H9 (cell line): ENCODE measurements around the gene WNK3. TPM values are rescaled to one million over a fixed set of nuclear protein-coding genes. Genes with fewer than 3 reads are reported as not detected.

ENCODE experiments used
- DNase-seq: peaks from one replicate; pipeline ENCODE4 v3.0.0-alpha.2; 2017
- H2AFZ ChIP-seq: one replicate; pipeline ENCODE4 v1.6.1; 2013; ENCODE audit warnings: mild to moderate bottlenecking, low read length, control low read depth, moderate library complexity
- H2AK5ac ChIP-seq: 2 replicates; pipeline ENCODE4 v1.6.1; 2013; ENCODE audit warnings: low read length, control low read depth, mixed read lengths; ENCODE audit not compliant: insufficient read length
- H2BK120ac ChIP-seq: one replicate; pipeline ENCODE4 v1.6.1; 2013; ENCODE audit warnings: low read depth, mild to moderate bottlenecking, low read length, control low read depth, inconsistent platforms; ENCODE audit not compliant: poor library complexity, severe bottlenecking
- H2BK12ac ChIP-seq: 2 replicates; pipeline ENCODE4 v1.6.1; 2013; ENCODE audit warnings: low read length, control low read depth, mixed read lengths, low read depth; ENCODE audit not compliant: insufficient read length
- H2BK15ac ChIP-seq: 2 replicates; pipeline ENCODE4 v1.6.1; 2013; ENCODE audit warnings: low read depth, low read length, control low read depth
- H2BK20ac ChIP-seq: one replicate; pipeline ENCODE4 v1.6.1; 2013; ENCODE audit warnings: low read depth, mild to moderate bottlenecking, low read length, control low read depth, inconsistent platforms; ENCODE audit not compliant: poor library complexity, severe bottlenecking
- H2BK5ac ChIP-seq: 2 replicates; pipeline ENCODE4 v1.6.1; 2013; ENCODE audit warnings: low read length, control low read depth, mixed read lengths; ENCODE audit not compliant: insufficient read length
- H3K14ac ChIP-seq: 2 replicates; pipeline ENCODE4 v1.6.1; 2013; ENCODE audit warnings: low read length, control low read depth; ENCODE audit not compliant: insufficient read depth
- H3K18ac ChIP-seq: 2 replicates; pipeline ENCODE4 v1.6.1; 2013; ENCODE audit warnings: low read depth, mild to moderate bottlenecking, mixed read lengths, low read length, control low read depth; ENCODE audit not compliant: insufficient read length
- H3K23ac ChIP-seq: 2 replicates; pipeline ENCODE4 v1.6.1; 2013; ENCODE audit warnings: low read length, control low read depth, mixed read lengths, low read depth; ENCODE audit not compliant: insufficient read length
- H3K23me2 ChIP-seq: 2 replicates; pipeline ENCODE4 v1.6.1; 2013; ENCODE audit warnings: low read depth, mild to moderate bottlenecking, mixed read lengths, low read length, control low read depth; ENCODE audit not compliant: insufficient read length, poor library complexity, severe bottlenecking
- H3K27ac ChIP-seq: 2 replicates; pipeline ENCODE4 v1.5.1; 2013; ENCODE audit warnings: low read length, control low read depth, mixed read lengths, low read depth; ENCODE audit not compliant: insufficient read length
- H3K27me3 ChIP-seq: 2 replicates; pipeline ENCODE4 v1.6.1; 2013; ENCODE audit warnings: low read length, control low read depth, inconsistent platforms; ENCODE audit not compliant: insufficient read depth
- H3K4ac ChIP-seq: 2 replicates; pipeline ENCODE4 v1.6.1; 2013; ENCODE audit warnings: low read depth, mild to moderate bottlenecking, control low read depth, inconsistent platforms, low read length, moderate library complexity
- H3K4me1 ChIP-seq: 2 replicates; pipeline ENCODE4 v1.6.1; 2013; ENCODE audit warnings: low read length, control low read depth, inconsistent platforms; ENCODE audit not compliant: insufficient read depth
- H3K4me2 ChIP-seq: 2 replicates; pipeline ENCODE4 v1.6.1; 2013; ENCODE audit warnings: low read length, control low read depth, mixed read lengths; ENCODE audit not compliant: insufficient read length, insufficient read depth
- H3K56ac ChIP-seq: 2 replicates; pipeline ENCODE4 v1.6.1; 2013; ENCODE audit warnings: low read depth, mild to moderate bottlenecking, mixed read lengths, low read length, control low read depth; ENCODE audit not compliant: insufficient read length
- H3K79me1 ChIP-seq: 2 replicates; pipeline ENCODE4 v1.6.1; 2013; ENCODE audit warnings: low read depth, mild to moderate bottlenecking, moderate library complexity, low read length, control low read depth, inconsistent platforms; ENCODE audit not compliant: insufficient read depth, poor library complexity, severe bottlenecking
- H3K79me2 ChIP-seq: 2 replicates; pipeline ENCODE4 v1.6.1; 2013; ENCODE audit warnings: low read length, control low read depth, inconsistent platforms; ENCODE audit not compliant: insufficient read depth
- H3K9ac ChIP-seq: 2 replicates; pipeline ENCODE4 v1.6.1; 2013; ENCODE audit warnings: low read length, control low read depth, mixed read lengths; ENCODE audit not compliant: insufficient read length; ENCODE audit errors: extremely low read depth
- H3K9me3 ChIP-seq: one replicate; pipeline ENCODE4 v1.6.1; 2013; ENCODE audit warnings: low read depth, low read length, inconsistent platforms; ENCODE audit not compliant: control insufficient read depth
- H3T11ph ChIP-seq: one replicate; pipeline ENCODE4 v1.6.1; 2013; ENCODE audit warnings: mild to moderate bottlenecking, low read length, control low read depth, inconsistent platforms
- H4K20me1 ChIP-seq: one replicate; pipeline ENCODE4 v1.6.1; 2013; ENCODE audit not compliant: control insufficient read depth, insufficient read length, insufficient read depth
- H4K5ac ChIP-seq: 2 replicates; pipeline ENCODE4 v1.6.1; 2013; ENCODE audit warnings: low read depth, mild to moderate bottlenecking, mixed read lengths, low read length, control low read depth; ENCODE audit not compliant: insufficient read length
- H4K8ac ChIP-seq: replicated peaks from 2 replicates; pipeline ENCODE4 v1.6.1; 2013; ENCODE audit warnings: low read length, control low read depth, mixed read lengths, low read depth; ENCODE audit not compliant: insufficient read length
- H4K91ac ChIP-seq: 2 replicates; pipeline ENCODE4 v1.6.1; 2013; ENCODE audit warnings: low read depth, mild to moderate bottlenecking, moderate library complexity, mixed read lengths, low read length, control low read depth; ENCODE audit not compliant: insufficient read length
- H3K27ac Mint-ChIP-seq, 3 experiments: 2 replicates in 2 of 3; 3 replicates in 1 of 3; pipeline ENCODE4 v1.8.0; 2020 to 2021; ENCODE audit warnings: mixed read lengths in 3 of 3, mild to moderate bottlenecking in 1 of 3, moderate library complexity in 1 of 3
- H3K27me3 Mint-ChIP-seq: 2 replicates; pipeline ENCODE4 v1.8.0; 2021; ENCODE audit warnings: low read depth, mild to moderate bottlenecking, moderate library complexity, mixed read lengths
- H3K36me3 Mint-ChIP-seq, 3 experiments: 2 replicates in 2 of 3; 3 replicates in 1 of 3; pipeline ENCODE4 v1.8.0; 2020 to 2021; ENCODE audit warnings: low read depth in 3 of 3, mixed read lengths in 3 of 3; ENCODE audit not compliant: insufficient read depth in 1 of 3
- H3K4me1 Mint-ChIP-seq, 2 experiments: 2 replicates each; pipeline ENCODE4 v1.8.0; 2020; ENCODE audit warnings: mixed read lengths in 2 of 2
- H3K4me3 Mint-ChIP-seq, 2 experiments: 2 replicates in 1 of 2; 3 replicates in 1 of 2; pipeline ENCODE4 v1.8.0; 2020 to 2021; ENCODE audit warnings: mild to moderate bottlenecking in 2 of 2, mixed read lengths in 2 of 2, moderate library complexity in 1 of 2
- H3K9me3 Mint-ChIP-seq, 2 experiments: 2 replicates in 1 of 2; 3 replicates in 1 of 2; pipeline ENCODE4 v1.8.0; 2020; ENCODE audit warnings: mild to moderate bottlenecking in 2 of 2, mixed read lengths in 2 of 2, moderate library complexity in 1 of 2
- CTCF ChIP-seq: fragments of 200-600 bp; sonication (generic); conservative IDR thresholded peaks from 3 replicates; pipeline ENCODE4 v1.8.0; 2021; ENCODE audit warnings: antibody characterized with exemption, mild to moderate bottlenecking
- WGBS: extraction: QIAGEN DNeasy Blood & Tissue Kit; methylation state at CpG from one replicate; pipeline ENCODE4 v1.1.7; 2013; ENCODE audit warnings: missing lambda C conversion rate, low lambda C conversion rate, mixed read lengths; ENCODE audit not compliant: insufficient read length; ENCODE audit errors: extremely low coverage; 5-methylcytosine and 5-hydroxymethylcytosine counted together
- total RNA-seq: library from RNA; stranded (reverse); gene quantifications from 2 replicates; pipeline ENCODE4 v1.2.1, GENCODE V29; 2021

WNK3 gene
- total RNA-seq, 1 experiment from 2014 or later, result 22.8 TPM

GRCh38 chrX:54280466-54280865 lies 77.4 kb downstream of the WNK3 start:
- Histone ChIP-seq H4K91ac (no peak overlapping the region), H3K4ac (no peak overlapping the region), H2BK12ac (no peak overlapping the region), H4K5ac (no peak overlapping the region), H3K23ac (no peak overlapping the region), H3K4me1 (no peaks in the 10 kb centered on the region), H3K79me1 (no peaks in the 10 kb centered on the region), H3K14ac (no peak overlapping the region), H2BK5ac (no peak overlapping the region), H3K27ac (no peak overlapping the region), H3K9ac (no peak overlapping the region), H3K18ac (no peak overlapping the region), H3K56ac (no peak overlapping the region), H3T11ph (no peak overlapping the region), H3K23me2 (no peaks in the 10 kb centered on the region), H4K8ac (no peak overlapping the region), H3K79me2 (no peaks in the 10 kb centered on the region), H4K20me1 (no peaks in the 10 kb centered on the region), H3K9me3 (no peaks in the 10 kb centered on the region), H2BK20ac (no peak overlapping the region), H2AK5ac (no peak overlapping the region), H2BK120ac (no peak overlapping the region), H3K27me3 (no peaks in the 10 kb centered on the region), H2AFZ (no peak overlapping the region), H2BK15ac (no peak overlapping the region), H3K4me2 (no peak overlapping the region)
- TF ChIP-seq CTCF, result no peak
- H3K9me3 Mint-ChIP-seq, result peaks cover 60 to 61% of the 10 kb centered on the region in 2 experiments
- DNase-seq, result no peak
- H3K4me3 Mint-ChIP-seq, result no peak overlapping the region
- H3K27ac Mint-ChIP-seq, result no peak overlapping the region
- H3K4me1 Mint-ChIP-seq, result no peaks in the 10 kb centered on the region
- peaks cover 9 to 28% (median 19%) of the 10 kb centered on the region in 3 experiments for H3K36me3 Mint-ChIP-seq
- no CpG with 5 or more reads among the region's 1 CpG for WGBS
- no peaks in the 10 kb centered on the region; the same call in 1 of the 2 replicates for H3K27me3 Mint-ChIP-seq
